ENCODE measurements around the gene GHRH.

The GHRH gene

GRCh38 chr20:37235065-37235464, 26.5 kb downstream of the GHRH start:
- no peak for DNase-seq (ENCODE audit: extremely low read depth, low read depth)
- no peak for TF ChIP-seq CTCF (IDR thresholded peaks at IDR 0.05; ENCODE audit: low read depth, low read length)

- no peak for TF ChIP-seq CTCF (IDR thresholded peaks at IDR 0.05; ENCODE audit: low read depth, low read length)
- no peak for DNase-seq (ENCODE audit: extremely low read depth, low read depth)
These were observed 27.4 kb downstream of the GHRH start for GRCh38 chr20:37234254-37234581.

GRCh38 chr20:37233548-37234253, 27.9 kb downstream of the GHRH start:
- TF ChIP-seq CTCF (IDR thresholded peaks at IDR 0.05; ENCODE audit: low read depth, low read length) = no peak
- no peak for DNase-seq (ENCODE audit: extremely low read depth, low read depth)

GRCh38 chr20:37231947-37232630, 29.5 kb downstream of the GHRH start:
- no peak for TF ChIP-seq CTCF (IDR thresholded peaks at IDR 0.05; ENCODE audit: low read depth, low read length)
- no peak for DNase-seq (ENCODE audit: extremely low read depth, low read depth)

- no peak for TF ChIP-seq CTCF (IDR thresholded peaks at IDR 0.05; ENCODE audit: low read depth, low read length)
- DNase-seq (ENCODE audit: extremely low read depth, low read depth) = no peak
These were observed 31.4 kb downstream of the GHRH start for GRCh38 chr20:37230200-37230599.

- DNase-seq (ENCODE audit: extremely low read depth, low read depth) = no peak
- no peak for TF ChIP-seq CTCF (IDR thresholded peaks at IDR 0.05; ENCODE audit: low read depth, low read length)
These were observed 32.3 kb downstream of the GHRH start for GRCh38 chr20:37229357-37229756.

GRCh38 chr20:37228656-37229055, 33.0 kb downstream of the GHRH start:
- TF ChIP-seq CTCF (IDR thresholded peaks at IDR 0.05; ENCODE audit: low read depth, low read length) = no peak
- DNase-seq (ENCODE audit: extremely low read depth, low read depth) = no peak

Measured in AG09319 (cell line).